WTC11 (cell line): ENCODE measurements around the gene ADCY2.

Experiments used
- CBFB ChIP-seq: sonication (generic); formaldehyde crosslinking; IDR thresholded peaks from 2 replicates; pipeline ENCODE4 v1.8.1; 2022; ENCODE audit warnings: mild to moderate bottlenecking, low read depth, missing genetic modification reagents
- CREB1 ChIP-seq: sonication (generic); formaldehyde crosslinking; IDR thresholded peaks from 2 replicates; pipeline ENCODE4 v1.8.0; 2023; ENCODE audit warnings: mild to moderate bottlenecking, missing genetic modification reagents
- ESRRA ChIP-seq: sonication (generic); formaldehyde crosslinking; IDR thresholded peaks from 2 replicates; pipeline ENCODE4 v1.8.1; 2022; ENCODE audit warnings: mild to moderate bottlenecking, missing genetic modification reagents, borderline replicate concordance
- NFYB ChIP-seq: sonication (generic); formaldehyde crosslinking; conservative IDR thresholded peaks from 2 replicates; pipeline ENCODE4 v1.8.0; 2022; ENCODE audit warnings: low read depth, missing genetic modification reagents
- NR1H2 ChIP-seq: sonication (generic); formaldehyde crosslinking; IDR thresholded peaks from 2 replicates; pipeline ENCODE4 v1.9.0; 2021; ENCODE audit warnings: mild to moderate bottlenecking, moderate library complexity, missing genetic modification reagents
- TF ChIP-seq, protein P1 (sequence below): fragments of 200-600 bp; IDR thresholded peaks from 2 replicates; pipeline ENCODE4 v1.8.0; 2022; ENCODE audit warnings: antibody characterized with exemption
- TF ChIP-seq, protein P2 (sequence below): sonication (generic); formaldehyde crosslinking; conservative IDR thresholded peaks from 2 replicates; pipeline ENCODE4 v1.8.1; 2022; ENCODE audit warnings: mild to moderate bottlenecking, missing genetic modification reagents
- TF ChIP-seq, protein P3 (sequence below): sonication (generic); formaldehyde crosslinking; IDR thresholded peaks from 2 replicates; pipeline ENCODE4 v1.8.0; 2022; ENCODE audit warnings: mild to moderate bottlenecking, missing genetic modification reagents

DNA sequence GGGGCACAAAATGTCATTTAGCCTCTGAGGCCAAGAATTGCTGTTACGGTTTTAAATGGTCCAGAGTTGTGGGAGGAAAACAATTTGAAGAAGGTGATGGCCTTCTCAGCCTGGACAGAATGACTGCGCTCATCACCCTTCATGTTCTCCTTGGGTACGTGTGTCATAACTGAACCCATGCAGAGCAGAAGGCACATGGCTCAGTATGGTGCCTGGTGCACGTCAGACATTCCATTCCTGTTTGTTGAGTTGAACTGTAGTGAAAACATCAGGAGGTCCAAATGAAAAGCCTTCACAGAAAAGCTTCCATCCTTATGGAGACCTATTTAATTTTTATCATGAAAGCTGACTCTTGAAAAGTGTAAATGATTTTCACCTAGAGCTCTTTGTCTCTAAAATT is 321.8 kb downstream of the ADCY2 start:
- no peak for TF ChIP-seq CREB1 (CRISPR knock-in tag)
- TF ChIP-seq, protein P1, sequence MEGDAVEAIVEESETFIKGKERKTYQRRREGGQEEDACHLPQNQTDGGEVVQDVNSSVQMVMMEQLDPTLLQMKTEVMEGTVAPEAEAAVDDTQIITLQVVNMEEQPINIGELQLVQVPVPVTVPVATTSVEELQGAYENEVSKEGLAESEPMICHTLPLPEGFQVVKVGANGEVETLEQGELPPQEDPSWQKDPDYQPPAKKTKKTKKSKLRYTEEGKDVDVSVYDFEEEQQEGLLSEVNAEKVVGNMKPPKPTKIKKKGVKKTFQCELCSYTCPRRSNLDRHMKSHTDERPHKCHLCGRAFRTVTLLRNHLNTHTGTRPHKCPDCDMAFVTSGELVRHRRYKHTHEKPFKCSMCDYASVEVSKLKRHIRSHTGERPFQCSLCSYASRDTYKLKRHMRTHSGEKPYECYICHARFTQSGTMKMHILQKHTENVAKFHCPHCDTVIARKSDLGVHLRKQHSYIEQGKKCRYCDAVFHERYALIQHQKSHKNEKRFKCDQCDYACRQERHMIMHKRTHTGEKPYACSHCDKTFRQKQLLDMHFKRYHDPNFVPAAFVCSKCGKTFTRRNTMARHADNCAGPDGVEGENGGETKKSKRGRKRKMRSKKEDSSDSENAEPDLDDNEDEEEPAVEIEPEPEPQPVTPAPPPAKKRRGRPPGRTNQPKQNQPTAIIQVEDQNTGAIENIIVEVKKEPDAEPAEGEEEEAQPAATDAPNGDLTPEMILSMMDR = no peak
- no peak for TF ChIP-seq ESRRA
- TF ChIP-seq NR1H2 (CRISPR knock-in tag) = no peak
- no peak for TF ChIP-seq CBFB (CRISPR knock-in tag)
- TF ChIP-seq, protein P2, sequence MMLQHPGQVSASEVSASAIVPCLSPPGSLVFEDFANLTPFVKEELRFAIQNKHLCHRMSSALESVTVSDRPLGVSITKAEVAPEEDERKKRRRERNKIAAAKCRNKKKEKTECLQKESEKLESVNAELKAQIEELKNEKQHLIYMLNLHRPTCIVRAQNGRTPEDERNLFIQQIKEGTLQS = no peak
- TF ChIP-seq, protein P3, sequence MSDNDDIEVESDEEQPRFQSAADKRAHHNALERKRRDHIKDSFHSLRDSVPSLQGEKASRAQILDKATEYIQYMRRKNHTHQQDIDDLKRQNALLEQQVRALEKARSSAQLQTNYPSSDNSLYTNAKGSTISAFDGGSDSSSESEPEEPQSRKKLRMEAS = no peak
- no peak for TF ChIP-seq NFYB
